ENCODE results near the gene PAN3. TPM values are rescaled to one million over a fixed set of nuclear protein-coding genes. Genes with fewer than 3 reads are reported as not detected.

PAN3 gene
- total RNA-seq, 2 experiments from 2014 or later: 26.6 to 27.3 TPM

DNA sequence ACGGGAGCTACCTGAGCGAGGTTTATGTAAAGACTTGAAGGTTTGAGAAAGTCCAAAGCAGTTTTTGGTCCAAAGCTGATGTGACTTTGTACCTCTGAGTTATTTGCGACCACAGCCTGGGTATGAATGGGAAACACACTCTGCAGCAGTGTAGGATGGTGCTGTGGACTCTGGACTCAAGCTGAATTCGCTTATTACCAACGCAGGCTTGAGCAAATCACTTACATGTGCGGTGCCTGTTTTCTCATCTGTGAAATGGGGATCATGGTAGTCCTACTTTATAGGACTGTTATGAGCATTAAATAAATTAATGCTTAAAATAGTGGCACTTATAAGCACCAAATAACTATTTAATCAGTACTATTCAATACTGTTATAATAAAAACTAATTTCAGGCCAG is 176.5 kb downstream of the PAN3 start:
- POLR2A ChIA-PET: no interaction called here
- Mint-ChIP-seq H3K27me3 (no peaks in the 10 kb centered on the region), H3K27ac (no peak overlapping the region)

GRCh38 chr13:28316129-28316528 is 177.8 kb downstream of the PAN3 start:
- ATAC-seq (no peak), DNase-seq (no peak)
- Mint-ChIP-seq H3K4me3 (no peak overlapping the region), H3K36me3 (ENCODE audit: low read depth) (no peaks in the 10 kb centered on the region), H3K27ac (no peak overlapping the region), H3K4me1 (no peaks in the 10 kb centered on the region), H3K27me3 (no peaks in the 10 kb centered on the region), H3K9me3 (ENCODE audit: low read depth) (no peaks in the 10 kb centered on the region)
- ChIA-PET POLR2A (no interaction called here), CTCF (interaction anchor here (0.9 kb wide), 1 partner anchor 9 kb away, joined by 3 read pairs; no protein-coding TSS in a partner anchor)
- intact Hi-C loops (cut with DNase I, micrococcal nuclease): no loop called here

More for the DNA sequence above, 176.5 kb downstream of the PAN3 start:
- H3K4me3 Mint-ChIP-seq: no peak overlapping the region
- no peaks in the 10 kb centered on the region for H3K36me3 Mint-ChIP-seq (ENCODE audit: low read depth)
- CTCF ChIA-PET: interaction anchor here (1.0 to 1.1 kb wide), 2 partner anchors 9 to 482 kb away, joined by 3 read pairs; no protein-coding TSS in a partner anchor
- no peaks in the 10 kb centered on the region for H3K9me3 Mint-ChIP-seq (ENCODE audit: low read depth)
- no peak for ATAC-seq
- no peaks in the 10 kb centered on the region for H3K4me1 Mint-ChIP-seq
- intact Hi-C loops (cut with DNase I, micrococcal nuclease): no loop called here
- no peak for DNase-seq

DNA sequence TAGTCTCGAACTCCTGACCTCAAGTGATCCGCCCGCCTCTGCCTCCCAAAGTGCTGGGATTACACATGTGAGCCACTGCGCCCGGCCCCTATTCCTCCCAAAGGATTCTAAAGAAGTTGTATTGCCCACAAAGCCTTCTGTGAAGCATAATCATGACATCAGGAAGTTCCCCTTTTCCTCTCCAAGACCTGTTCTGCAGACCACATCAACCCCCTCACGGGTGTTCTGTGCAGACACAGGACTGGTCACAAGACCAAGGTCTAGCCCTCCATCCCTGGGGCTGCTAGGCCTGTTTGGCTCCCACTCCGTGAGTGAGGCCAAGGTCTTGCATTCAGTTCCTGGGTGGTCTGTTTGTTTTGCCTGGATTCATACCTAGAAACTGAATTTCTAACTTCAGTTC is 178.5 kb downstream of the PAN3 start:
- ChIA-PET CTCF (interaction anchor here (1.1 kb wide), 1 partner anchor 175 kb away, joined by 3 read pairs; no protein-coding TSS in a partner anchor), POLR2A (no interaction called here)
- H3K27ac Mint-ChIP-seq: no peak overlapping the region
- H3K27me3 Mint-ChIP-seq: no peaks in the 10 kb centered on the region
- no peaks in the 10 kb centered on the region for H3K9me3 Mint-ChIP-seq (ENCODE audit: low read depth)
- no peaks in the 10 kb centered on the region for H3K4me1 Mint-ChIP-seq
- no peaks in the 10 kb centered on the region for H3K36me3 Mint-ChIP-seq (ENCODE audit: low read depth)
- H3K4me3 Mint-ChIP-seq: no peak overlapping the region
- no peak for DNase-seq
- intact Hi-C loops (cut with DNase I, micrococcal nuclease): no loop called here
- no peak for ATAC-seq

- Mint-ChIP-seq H3K27me3 (no peaks in the 10 kb centered on the region), H3K4me3 (no peak overlapping the region), H3K9me3 (ENCODE audit: low read depth) (no peaks in the 10 kb centered on the region), H3K27ac (no peak overlapping the region), H3K36me3 (ENCODE audit: low read depth) (no peaks in the 10 kb centered on the region), H3K4me1 (no peaks in the 10 kb centered on the region)
- CTCF ChIA-PET: no interaction called here
- DNase-seq (no peak), ATAC-seq (no peak)
- POLR2A ChIA-PET: no interaction called here
- intact Hi-C loops (cut with DNase I, micrococcal nuclease): no loop called here
Observed at GRCh38 chr13:28318496-28318895, 180.2 kb downstream of the PAN3 start.

DNA sequence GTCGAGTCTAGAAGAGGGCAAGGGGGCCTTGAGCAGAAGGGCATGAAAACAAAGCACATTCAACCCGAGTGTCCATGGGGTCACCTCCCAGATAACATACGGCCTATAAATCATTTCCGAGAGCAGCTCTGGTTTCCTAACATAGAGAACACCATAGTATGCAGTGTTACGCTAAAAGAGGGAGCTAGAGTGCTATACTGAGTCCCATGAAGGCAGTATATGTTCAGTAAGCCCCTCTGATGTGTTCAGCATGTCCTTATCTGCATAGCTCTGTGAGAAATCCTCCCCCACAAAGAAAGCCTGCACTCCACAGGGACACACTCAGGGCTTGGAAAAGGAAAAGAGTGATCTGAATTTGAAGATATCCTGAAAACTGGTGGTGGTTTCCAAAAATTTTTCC is 181.2 kb downstream of the PAN3 start:
- Mint-ChIP-seq H3K4me3 (no peak overlapping the region), H3K9me3 (ENCODE audit: low read depth) (no peaks in the 10 kb centered on the region), H3K4me1 (peaks cover 3% of the 10 kb centered on the region), H3K27ac (no peak overlapping the region), H3K27me3 (no peaks in the 10 kb centered on the region), H3K36me3 (ENCODE audit: low read depth) (no peaks in the 10 kb centered on the region)
- intact Hi-C loops (cut with DNase I, micrococcal nuclease): no loop called here
- ATAC-seq (no peak), DNase-seq (no peak)
- ChIA-PET POLR2A (no interaction called here), CTCF (no interaction called here)

GRCh38 chr13:28320209-28320608 is 181.9 kb downstream of the PAN3 start:
- ATAC-seq (no peak), DNase-seq (no peak)
- POLR2A ChIA-PET: no interaction called here
- Mint-ChIP-seq H3K4me1 (peaks cover 3% of the 10 kb centered on the region), H3K9me3 (ENCODE audit: low read depth) (no peaks in the 10 kb centered on the region), H3K27me3 (no peaks in the 10 kb centered on the region), H3K27ac (no peak overlapping the region), H3K4me3 (no peak overlapping the region), H3K36me3 (ENCODE audit: low read depth) (no peaks in the 10 kb centered on the region)
- intact Hi-C loops (cut with DNase I, micrococcal nuclease): loop anchor here in 1 of 2 experiments (10.0 kb wide), 1 partner anchor 1045 kb away; no protein-coding TSS in a partner anchor
- CTCF ChIA-PET: interaction anchor here (1.0 kb wide), 1 partner anchor 9 kb away, joined by 3 read pairs; no protein-coding TSS in a partner anchor

GRCh38 chr13:28320884-28321574 is 182.7 kb downstream of the PAN3 start:
- ATAC-seq: no peak
- peaks cover 3% of the 10 kb centered on the region for H3K4me1 Mint-ChIP-seq
- no peak for DNase-seq
- H3K27me3 Mint-ChIP-seq: no peaks in the 10 kb centered on the region
- H3K27ac Mint-ChIP-seq: no peak overlapping the region
- no peaks in the 10 kb centered on the region for H3K36me3 Mint-ChIP-seq (ENCODE audit: low read depth)
- intact Hi-C loops (cut with DNase I, micrococcal nuclease): loop anchor here in 1 of 2 experiments (10.0 kb wide), 1 partner anchor 1044 kb away; no protein-coding TSS in a partner anchor
- ChIA-PET POLR2A (no interaction called here), CTCF (interaction anchor here (1.0 kb wide), 1 partner anchor 8 kb away, joined by 3 read pairs; no protein-coding TSS in a partner anchor)
- no peak overlapping the region for H3K4me3 Mint-ChIP-seq
- no peaks in the 10 kb centered on the region for H3K9me3 Mint-ChIP-seq (ENCODE audit: low read depth)

- H3K27me3 Mint-ChIP-seq: no peaks in the 10 kb centered on the region
- intact Hi-C loops (cut with DNase I, micrococcal nuclease): loop anchor here in 1 of 2 experiments (10.0 kb wide), 1 partner anchor 1043 kb away; no protein-coding TSS in a partner anchor
Observed at GRCh38 chr13:28321756-28322155, 183.4 kb downstream of the PAN3 start.

GRCh38 chr13:28322256-28322905 is 184.0 kb downstream of the PAN3 start:
- no peaks in the 10 kb centered on the region for H3K27me3 Mint-ChIP-seq
- H3K4me3 Mint-ChIP-seq: no peak overlapping the region
- ATAC-seq (no peak), DNase-seq (no peak)
- intact Hi-C loops (cut with DNase I, micrococcal nuclease): loop anchor here in 1 of 2 experiments (10.0 kb wide), 1 partner anchor 1042 kb away; no protein-coding TSS in a partner anchor
- H3K27ac Mint-ChIP-seq: no peak overlapping the region
- H3K9me3 Mint-ChIP-seq (ENCODE audit: low read depth): no peaks in the 10 kb centered on the region
- ChIA-PET POLR2A (no interaction called here), CTCF (interaction anchor here (1.5 kb wide), 1 partner anchor 11 kb away, joined by 4 read pairs; no protein-coding TSS in a partner anchor)
- peaks cover 3% of the 10 kb centered on the region for H3K4me1 Mint-ChIP-seq
- no peaks in the 10 kb centered on the region for H3K36me3 Mint-ChIP-seq (ENCODE audit: low read depth)

More at GRCh38 chr13:28321756-28322155, 183.4 kb downstream of the PAN3 start:
- ATAC-seq (no peak), DNase-seq (no peak)
- H3K36me3 Mint-ChIP-seq (ENCODE audit: low read depth): no peaks in the 10 kb centered on the region
- H3K4me3 Mint-ChIP-seq: no peak overlapping the region
- ChIA-PET CTCF (no interaction called here), POLR2A (no interaction called here)
- H3K9me3 Mint-ChIP-seq (ENCODE audit: low read depth): no peaks in the 10 kb centered on the region
- H3K27ac Mint-ChIP-seq: no peak overlapping the region
- H3K4me1 Mint-ChIP-seq: peaks cover 3% of the 10 kb centered on the region

DNA sequence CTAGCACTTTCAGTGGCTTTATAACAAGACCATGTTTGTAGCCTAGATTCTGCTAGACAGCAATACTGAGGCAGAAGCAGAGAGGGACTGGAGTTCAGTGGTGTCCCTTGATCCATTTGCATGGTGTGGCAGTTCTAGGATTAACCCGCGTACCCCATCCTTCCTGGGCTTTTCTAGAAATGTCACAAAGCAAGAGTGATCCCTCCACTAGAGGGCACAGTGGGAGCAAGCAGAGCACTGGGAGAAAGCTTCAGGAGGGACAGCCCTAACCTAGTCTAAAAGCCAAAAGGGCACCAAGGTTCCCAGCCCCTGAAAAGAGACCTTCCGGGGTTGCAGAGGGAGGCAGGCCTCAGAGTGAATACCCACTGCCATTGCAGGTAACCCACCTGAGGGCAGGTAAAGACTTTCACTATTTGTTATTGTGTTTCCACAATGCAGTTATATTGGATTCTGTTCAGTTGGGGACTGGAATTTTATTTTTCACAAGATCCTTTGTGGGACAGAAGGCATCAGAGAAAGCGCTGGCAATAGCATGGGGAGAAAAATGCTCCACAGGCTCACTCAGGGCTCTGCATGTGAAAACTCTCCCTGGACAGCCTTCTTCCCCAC is 185.9 kb downstream of the PAN3 start:
- no peak overlapping the region for H3K4me3 Mint-ChIP-seq
- CTCF ChIA-PET: interaction anchor here (0.9 to 1.7 kb wide), 11 partner anchors 8 to 472 kb away, joined by 3 to 8 read pairs (median 4); no protein-coding TSS in a partner anchor
- peak; percentile 78 for ATAC-seq
- peak; percentile 74 for DNase-seq
- no peaks in the 10 kb centered on the region for H3K27me3 Mint-ChIP-seq
- no peak overlapping the region for H3K27ac Mint-ChIP-seq
- H3K4me1 Mint-ChIP-seq: peaks cover 3% of the 10 kb centered on the region
- POLR2A ChIA-PET: no interaction called here
- H3K36me3 Mint-ChIP-seq (ENCODE audit: low read depth): no peaks in the 10 kb centered on the region
- intact Hi-C loops (cut with DNase I, micrococcal nuclease): loop anchor here (1.0 to 10.0 kb wide), 5 partner anchors 312 to 1041 kb away; partner anchors contain the start of gene POMP (in 1 of the 2)
- no peaks in the 10 kb centered on the region for H3K9me3 Mint-ChIP-seq (ENCODE audit: low read depth)

DNA sequence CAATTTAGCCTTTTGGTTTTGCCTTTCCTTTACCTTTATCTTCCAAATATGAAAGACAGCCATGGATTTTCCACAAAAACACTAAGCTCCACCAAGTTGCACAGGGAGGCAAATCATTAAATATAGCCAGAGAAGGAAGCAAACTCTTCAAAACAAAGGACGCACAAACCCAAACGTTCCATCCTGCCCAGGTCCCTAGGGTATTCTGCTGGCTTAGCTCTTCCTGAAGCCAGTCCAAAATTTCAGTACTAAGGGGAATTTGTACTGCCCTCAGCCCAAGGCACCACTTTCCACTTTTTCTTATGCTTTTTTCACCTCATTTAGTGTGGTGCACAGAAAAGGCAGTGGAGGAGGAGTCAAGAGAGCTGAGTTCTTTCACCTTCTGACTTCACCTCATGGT is 186.7 kb downstream of the PAN3 start:
- Mint-ChIP-seq H3K9me3 (ENCODE audit: low read depth) (no peaks in the 10 kb centered on the region), H3K4me3 (no peak overlapping the region), H3K4me1 (peaks cover 3% of the 10 kb centered on the region), H3K36me3 (ENCODE audit: low read depth) (no peaks in the 10 kb centered on the region), H3K27me3 (no peaks in the 10 kb centered on the region), H3K27ac (no peak overlapping the region)
- DNase-seq: no peak
- intact Hi-C loops (cut with DNase I, micrococcal nuclease): loop anchor here in 1 of 2 experiments (10.0 kb wide), 1 partner anchor 1040 kb away; no protein-coding TSS in a partner anchor
- ATAC-seq: no peak
- POLR2A ChIA-PET: no interaction called here
- CTCF ChIA-PET: interaction anchor here (0.6 to 1.7 kb wide), 4 partner anchors 9 to 481 kb away, joined by 3 to 5 read pairs (median 3); no protein-coding TSS in a partner anchor
